Ovary (tissue), 9 donors: ENCODE results near the gene DUSP7. TPM values are rescaled to one million over a fixed set of nuclear protein-coding genes. Genes with fewer than 3 reads are reported as not detected.
"Not testable (repeated sequence)": the region's sequence is repeated elsewhere in the genome, so short reads cannot be mapped to it uniquely, and the experiment has no call there.

Experiments used
- DNase-seq, 5 donors: peaks; one replicate each; pipeline ENCODE4 v3.0.0-alpha.2; 2019 to 2020
- H3K27ac ChIP-seq, 2 donors: fragments of 200-600 bp; one replicate each; pipeline versions ENCODE4 v1.5.1 to v1.8.0; 2019 to 2022
- H3K27me3 ChIP-seq: fragments of 200-600 bp; one replicate; pipeline ENCODE4 v1.8.0; 2022
- H3K36me3 ChIP-seq: fragments of 200-600 bp; sonication (generic); one replicate; pipeline ENCODE4 v1.5.1; 2019
- H3K4me1 ChIP-seq: one replicate; pipeline ENCODE4 v1.8.1; 2013; ENCODE audit warnings: mild to moderate bottlenecking, moderate library complexity; ENCODE audit not compliant: insufficient read depth
- H3K4me3 ChIP-seq: fragments of 200-600 bp; sonication (generic); one replicate; pipeline ENCODE4 v1.5.1; 2017
- H3K9me3 ChIP-seq, 2 donors: fragments of 200-600 bp in 1 of 2; sonication (generic) in 1 of 2; one replicate each; pipeline versions ENCODE4 v1.5.1 to v1.8.1; 2013 to 2019; ENCODE audit warnings: mild to moderate bottlenecking in 1 of 2, moderate library complexity in 1 of 2
- CTCF ChIP-seq, 3 donors: fragments of 450-650 bp in 2 of 3; fragments of 200-600 bp in 1 of 3; IDR thresholded peaks; one replicate each; pipeline versions ENCODE4 v1.5.1 to v1.8.0; 2016 to 2022; ENCODE audit warnings: antibody characterized with exemption in 3 of 3, mild to moderate bottlenecking in 1 of 3
- EP300 ChIP-seq: sonication (generic); formaldehyde crosslinking; IDR thresholded peaks from one replicate; pipeline ENCODE4 v1.6.1; 2017; ENCODE audit warnings: antibody characterized with exemption
- POLR2A ChIP-seq: fragments of 450-650 bp; IDR thresholded peaks from one replicate; pipeline ENCODE4 v1.6.1; 2017; ENCODE audit warnings: antibody characterized with exemption, mild to moderate bottlenecking, moderate library complexity
- WGBS, 3 donors: extraction: QIAGEN DNeasy Blood & Tissue Kit in 1 of 3; methylation state at CpG; one replicate each; pipeline versions ENCODE4 v1.1.5 to v1.1.7; 2013 to 2017; 5-methylcytosine and 5-hydroxymethylcytosine counted together
- intact Hi-C, 4 donors: fragments of 100-400 bp; cut with DNase I; formaldehyde crosslinking; loops; one replicate each; pipeline versions ENCODE4 v1.11.0 to v1.15.1; 2022 to 2023
- polyA plus RNA-seq, 2 donors: library from polyadenylated mRNA; stranded (reverse); fragments of 200-250 nt in 1 of 2; fragments of 350-450 nt in 1 of 2; fragmentation: Illumina TruSeq in 1 of 2; extraction: RNeasy Lipid Tissue Mini Kit (QIAGEN cat#74804) in 1 of 2; gene quantifications; one replicate each; pipeline ENCODE4 v1.2.3, GENCODE V29; 2013 to 2014
- total RNA-seq, 7 donors: library from RNA; depleted of rRNA in 2 of 7; stranded (reverse); fragments of >200 nt in 2 of 7; fragmentation: NEBNext Ultra II Directional in 3 of 7; extraction: Animal tissue kit (Norgen Biotek cat#: 25700) in 3 of 7; gene quantifications; one replicate each; pipeline versions ENCODE4 v1.1.0 to v1.2.4, GENCODE V29; 2016 to 2023
- donor health status: DM: no; HTN: no; CAD: no; lungs with moderate emphysema.
- donor health status: DM: no; HTN: no; CAD: no.
- donor health status: Bipolar disorder and iron deficiency.
- donor health status: DM: yes; HTN: yes; CAD: no.
- donor health status: DM: no; HTN: no; CAD: no.
- donor health status: DM: yes; HTN: yes; CAD: no.

Gene DUSP7
- total and polyA plus RNA-seq, 9 donors = 5.1 to 18.0 (median 14.0) TPM

GRCh38 chr3:52046186-52046901 is 10.0 kb downstream of the DUSP7 start:
- no peaks in the 10 kb centered on the region for H3K36me3 ChIP-seq
- no peaks in the 10 kb centered on the region for H3K27me3 ChIP-seq
- no peaks in the 10 kb centered on the region for H3K4me1 ChIP-seq
- TF ChIP-seq EP300 = no peak
- TF ChIP-seq CTCF (IDR thresholded peaks at IDR 0.05) = no peak
- TF ChIP-seq POLR2A = no peak
- intact Hi-C loops = loop anchor here in 1 of 4 donors (5.0 kb wide), 1 partner anchor 39 kb away; no protein-coding TSS in a partner anchor
- no peaks in the 10 kb centered on the region for H3K9me3 ChIP-seq
- 52 to 63% (median 61%) methylated on average over 12 of the region's 12 CpGs for WGBS, 3 donors
- no peak overlapping the region for H3K27ac ChIP-seq
- DNase-seq = no peak
- no peak overlapping the region for H3K4me3 ChIP-seq

- Histone ChIP-seq H3K4me1 (no peaks in the 10 kb centered on the region), H3K27ac (no peak overlapping the region)
Measured at GRCh38 chr3:52044869-52045619, 11.3 kb downstream of the DUSP7 start.

GRCh38 chr3:52043750-52044149 is 12.6 kb downstream of the DUSP7 start:
- no peaks in the 10 kb centered on the region for H3K36me3 ChIP-seq
- TF ChIP-seq EP300 (no peak), CTCF (IDR thresholded peaks at IDR 0.05) (no peak), POLR2A (no peak)
- no peak for DNase-seq
- 40 to 54% (median 41%) methylated on average over 6 of the region's 6 CpGs for WGBS, 3 donors
- H3K27ac ChIP-seq = no peak overlapping the region
- no peak overlapping the region for H3K4me3 ChIP-seq
- no peaks in the 10 kb centered on the region for H3K27me3 ChIP-seq
- no peaks in the 10 kb centered on the region for H3K4me1 ChIP-seq
- intact Hi-C loops = no loop called here
- no peaks in the 10 kb centered on the region for H3K9me3 ChIP-seq

More at GRCh38 chr3:52044869-52045619, 11.3 kb downstream of the DUSP7 start:
- WGBS, 3 donors = 88 to 91% (median 89%) methylated on average over 18 of the region's 18 CpGs
- DNase-seq = no peak
- Histone ChIP-seq H3K27me3 (no peaks in the 10 kb centered on the region), H3K9me3 (no peaks in the 10 kb centered on the region), H3K36me3 (no peaks in the 10 kb centered on the region), H3K4me3 (no peak overlapping the region)
- intact Hi-C loops = loop anchor here in 1 of 4 donors (5.0 kb wide), 1 partner anchor 38 kb away; no protein-coding TSS in a partner anchor
- TF ChIP-seq CTCF (IDR thresholded peaks at IDR 0.05) = no peak
- TF ChIP-seq EP300 = no peak
- TF ChIP-seq POLR2A = no peak

- DNase-seq, H3K36me3 ChIP-seq, H3K4me1 ChIP-seq, intact Hi-C loops, H3K27me3 ChIP-seq, H3K27ac ChIP-seq, H3K9me3 ChIP-seq, H3K4me3 ChIP-seq: not testable (repeated sequence)
- 88 to 100% (median 96%) methylated on average over 1 of the region's 1 CpG for WGBS, 3 donors
Measured at GRCh38 chr3:52043039-52043438, 13.3 kb downstream of the DUSP7 start.
